ENCODE measurements around the gene GALNT2. TPM values are rescaled to one million over a fixed set of nuclear protein-coding genes. Genes with fewer than 3 reads are reported as not detected.

The GALNT2 gene
- total and polyA plus RNA-seq, 7 donors: 8.4 to 43.8 (median 37.1) TPM

- no peaks in the 10 kb centered on the region for H3K27me3 ChIP-seq
- H3K9me3 ChIP-seq: no peaks in the 10 kb centered on the region
- no peaks in the 10 kb centered on the region for H3K36me3 ChIP-seq
- TF ChIP-seq EP300 (IDR thresholded peaks at IDR 0.05) (no peak), CTCF (IDR thresholded peaks at IDR 0.05) (no peak), POLR2AphosphoS5 (IDR thresholded peaks at IDR 0.05) (no peak), POLR2A (IDR thresholded peaks at IDR 0.05) (no peak)
- DNase-seq: peak; percentile 53
- 82 to 88% methylated on average over 4 of the region's 4 CpGs for WGBS, 2 donors
- H3K4me3 ChIP-seq: no peak overlapping the region
- H3K27ac ChIP-seq: no peak overlapping the region
- intact Hi-C loops (cut with DNase I): no loop called here
- H3K4me1 ChIP-seq: peaks cover 0 to 44% (median 30%) of the 10 kb centered on the region in 4 donors
Measured at GRCh38 chr1:230073371-230074035, 6.5 kb downstream of the GALNT2 start.

GRCh38 chr1:230074270-230074669, 7.2 kb downstream of the GALNT2 start:
- 95% methylated on average over 4 of the region's 4 CpGs for WGBS, 2 donors
- Histone ChIP-seq H3K36me3 (no peaks in the 10 kb centered on the region), H3K27me3 (no peaks in the 10 kb centered on the region), H3K4me1 (peaks cover 0 to 44% (median 26%) of the 10 kb centered on the region in 4 donors), H3K4me3 (no peak overlapping the region), H3K27ac (no peak overlapping the region), H3K9me3 (no peaks in the 10 kb centered on the region)
- intact Hi-C loops (cut with DNase I): no loop called here
- TF ChIP-seq POLR2AphosphoS5 (IDR thresholded peaks at IDR 0.05) (no peak), EP300 (IDR thresholded peaks at IDR 0.05) (no peak), CTCF (IDR thresholded peaks at IDR 0.05) (no peak), POLR2A (IDR thresholded peaks at IDR 0.05) (no peak)
- DNase-seq: peak; percentile 33

- H3K9me3 ChIP-seq: no peaks in the 10 kb centered on the region
- no peak overlapping the region for H3K27ac ChIP-seq
- H3K4me3 ChIP-seq: no peak overlapping the region
- DNase-seq: peak; percentile 46
- no peaks in the 10 kb centered on the region for H3K27me3 ChIP-seq
- WGBS, 2 donors: 88 to 90% methylated on average over 2 of the region's 2 CpGs
- H3K36me3 ChIP-seq: no peaks in the 10 kb centered on the region
- peaks cover 0 to 44% (median 24%) of the 10 kb centered on the region in 4 donors for H3K4me1 ChIP-seq
- intact Hi-C loops (cut with DNase I): no loop called here
- no peak for TF ChIP-seq POLR2AphosphoS5 (IDR thresholded peaks at IDR 0.05)
- TF ChIP-seq EP300 (IDR thresholded peaks at IDR 0.05): no peak
- TF ChIP-seq CTCF (IDR thresholded peaks at IDR 0.05): no peak
- no peak for TF ChIP-seq POLR2A (IDR thresholded peaks at IDR 0.05)
Measured at GRCh38 chr1:230074762-230075161, 7.7 kb downstream of the GALNT2 start.

GRCh38 chr1:230076121-230076520, 9.1 kb downstream of the GALNT2 start:
- 87 to 90% methylated on average over 7 of the region's 7 CpGs for WGBS, 2 donors
- H3K4me1 ChIP-seq: peaks cover 0 to 47% (median 23%) of the 10 kb centered on the region in 4 donors
- H3K27me3 ChIP-seq: no peaks in the 10 kb centered on the region
- H3K36me3 ChIP-seq: no peaks in the 10 kb centered on the region
- no peak for TF ChIP-seq EP300 (IDR thresholded peaks at IDR 0.05)
- no peak for TF ChIP-seq POLR2A (IDR thresholded peaks at IDR 0.05)
- no peak for TF ChIP-seq CTCF (IDR thresholded peaks at IDR 0.05)
- no peak for TF ChIP-seq POLR2AphosphoS5 (IDR thresholded peaks at IDR 0.05)
- H3K4me3 ChIP-seq: no peak overlapping the region
- no peaks in the 10 kb centered on the region for H3K9me3 ChIP-seq
- peak; percentile 14 for DNase-seq
- no peak overlapping the region for H3K27ac ChIP-seq
- intact Hi-C loops (cut with DNase I): no loop called here

GRCh38 chr1:230077011-230077410, 10.0 kb downstream of the GALNT2 start:
- Histone ChIP-seq H3K27me3 (no peaks in the 10 kb centered on the region), H3K4me1 (peaks cover 0 to 47% (median 21%) of the 10 kb centered on the region in 4 donors), H3K27ac (no peak overlapping the region), H3K9me3 (no peaks in the 10 kb centered on the region), H3K4me3 (no peak overlapping the region), H3K36me3 (no peaks in the 10 kb centered on the region)
- intact Hi-C loops (cut with DNase I): no loop called here
- 86 to 95% methylated on average over 3 of the region's 3 CpGs for WGBS, 2 donors
- no peak for TF ChIP-seq POLR2A (IDR thresholded peaks at IDR 0.05)
- no peak for TF ChIP-seq CTCF (IDR thresholded peaks at IDR 0.05)
- no peak for TF ChIP-seq POLR2AphosphoS5 (IDR thresholded peaks at IDR 0.05)
- no peak for TF ChIP-seq EP300 (IDR thresholded peaks at IDR 0.05)
- peak; percentile 32 for DNase-seq
